IgD-negative memory B cell (primary cell): Measurements from ENCODE around the gene LPO. TPM values are rescaled to one million over a fixed set of nuclear protein-coding genes. Genes with fewer than 3 reads are reported as not detected.

ENCODE experiments used
- H3K27ac Mint-ChIP-seq, 3 donors: one replicate each; pipeline ENCODE4 v1.8.0; 2020 to 2022; ENCODE audit warnings: mild to moderate bottlenecking in 3 of 3, mixed read lengths in 3 of 3, moderate library complexity in 1 of 3
- H3K27me3 Mint-ChIP-seq: one replicate; pipeline ENCODE4 v1.8.0; 2021; ENCODE audit warnings: mixed read lengths
- H3K36me3 Mint-ChIP-seq: one replicate; pipeline ENCODE4 v1.8.0; 2020; ENCODE audit warnings: mild to moderate bottlenecking, mixed read lengths
- H3K4me1 Mint-ChIP-seq, 3 donors: one replicate each; pipeline ENCODE4 v1.8.0; 2020 to 2022; ENCODE audit warnings: mixed read lengths in 3 of 3, mild to moderate bottlenecking in 1 of 3
- H3K4me3 Mint-ChIP-seq, 4 donors: one replicate each; pipeline ENCODE4 v1.8.0; 2020 to 2022; ENCODE audit warnings: mild to moderate bottlenecking in 4 of 4, mixed read lengths in 4 of 4, moderate library complexity in 3 of 4
- H3K9me3 Mint-ChIP-seq, 3 donors: one replicate each; pipeline ENCODE4 v1.8.0; 2020 to 2021; ENCODE audit warnings: mixed read lengths in 3 of 3, mild to moderate bottlenecking in 1 of 3
- polyA plus RNA-seq: library from polyadenylated mRNA; unstranded; fragments of 300-500 nt; fragmentation: Illumina TruSeq; gene quantifications from one replicate; pipeline ENCODE4 v1.2.3, GENCODE V29; 2021

The LPO gene
- polyA plus RNA-seq, 1 donor from 2014 or later: not detected

- Mint-ChIP-seq H3K27me3 (peaks cover 15% of the 10 kb centered on the region), H3K27ac (no peak overlapping the region), H3K36me3 (peaks cover 2% of the 10 kb centered on the region)
Observed at GRCh38 chr17:58273453-58274104, 35.2 kb downstream of the LPO start.

GRCh38 chr17:58275417-58275816 is 37.0 kb downstream of the LPO start:
- peaks cover 19% of the 10 kb centered on the region for H3K27me3 Mint-ChIP-seq
- peaks cover 0 to 4% (median 0%) of the 10 kb centered on the region in 3 donors for H3K4me1 Mint-ChIP-seq
- no peak overlapping the region for H3K27ac Mint-ChIP-seq
- H3K4me3 Mint-ChIP-seq: no peak overlapping the region
- H3K36me3 Mint-ChIP-seq: peaks cover 2% of the 10 kb centered on the region
- no peaks in the 10 kb centered on the region for H3K9me3 Mint-ChIP-seq

More at GRCh38 chr17:58273453-58274104, 35.2 kb downstream of the LPO start:
- peaks cover 0 to 4% (median 0%) of the 10 kb centered on the region in 3 donors for H3K4me1 Mint-ChIP-seq
- H3K9me3 Mint-ChIP-seq: no peaks in the 10 kb centered on the region
- H3K4me3 Mint-ChIP-seq: no peak overlapping the region

GRCh38 chr17:58276423-58276822 is 38.0 kb downstream of the LPO start:
- Mint-ChIP-seq H3K36me3 (peaks cover 2% of the 10 kb centered on the region), H3K4me1 (peaks cover 0 to 4% (median 0%) of the 10 kb centered on the region in 3 donors), H3K9me3 (no peaks in the 10 kb centered on the region), H3K27ac (no peak overlapping the region), H3K4me3 (no peak overlapping the region), H3K27me3 (peaks cover 22% of the 10 kb centered on the region)

- Mint-ChIP-seq H3K36me3 (peaks cover 2% of the 10 kb centered on the region), H3K27ac (no peak overlapping the region), H3K9me3 (no peaks in the 10 kb centered on the region), H3K4me3 (no peak overlapping the region), H3K27me3 (peaks cover 22% of the 10 kb centered on the region), H3K4me1 (peaks cover 0 to 3% (median 0%) of the 10 kb centered on the region in 3 donors)
Observed at GRCh38 chr17:58277107-58277801, 38.9 kb downstream of the LPO start.

- H3K4me1 Mint-ChIP-seq: peaks cover 0 to 1% (median 0%) of the 10 kb centered on the region in 3 donors
- no peak overlapping the region for H3K4me3 Mint-ChIP-seq
- no peak overlapping the region for H3K27ac Mint-ChIP-seq
- H3K9me3 Mint-ChIP-seq: no peaks in the 10 kb centered on the region
- no peaks in the 10 kb centered on the region for H3K36me3 Mint-ChIP-seq
- H3K27me3 Mint-ChIP-seq: peaks cover 22% of the 10 kb centered on the region
Observed at GRCh38 chr17:58277802-58278595, 39.6 kb downstream of the LPO start.

GRCh38 chr17:58278661-58279015 is 40.3 kb downstream of the LPO start:
- no peak overlapping the region for H3K27ac Mint-ChIP-seq
- H3K36me3 Mint-ChIP-seq: no peaks in the 10 kb centered on the region
- no peaks in the 10 kb centered on the region for H3K9me3 Mint-ChIP-seq
- H3K4me1 Mint-ChIP-seq: peaks cover 0 to 1% (median 0%) of the 10 kb centered on the region in 3 donors
- no peak overlapping the region for H3K4me3 Mint-ChIP-seq
- peaks cover 24% of the 10 kb centered on the region for H3K27me3 Mint-ChIP-seq

- no peak overlapping the region for H3K27ac Mint-ChIP-seq
- no peaks in the 10 kb centered on the region for H3K4me1 Mint-ChIP-seq
- H3K4me3 Mint-ChIP-seq: no peak overlapping the region
- no peaks in the 10 kb centered on the region for H3K9me3 Mint-ChIP-seq
- H3K36me3 Mint-ChIP-seq: no peaks in the 10 kb centered on the region
- peaks cover 22% of the 10 kb centered on the region for H3K27me3 Mint-ChIP-seq
Observed at GRCh38 chr17:58279016-58279711, 40.8 kb downstream of the LPO start.

- no peak overlapping the region for H3K4me3 Mint-ChIP-seq
- peak overlapping the region in 1 of 3 donors; percentile 31 for H3K27ac Mint-ChIP-seq
- H3K36me3 Mint-ChIP-seq: no peaks in the 10 kb centered on the region
- no peaks in the 10 kb centered on the region for H3K4me1 Mint-ChIP-seq
- no peaks in the 10 kb centered on the region for H3K9me3 Mint-ChIP-seq
- peaks cover 22% of the 10 kb centered on the region for H3K27me3 Mint-ChIP-seq
Observed at GRCh38 chr17:58279736-58280479, 41.5 kb downstream of the LPO start.

- Mint-ChIP-seq H3K4me1 (no peaks in the 10 kb centered on the region), H3K4me3 (no peak within 1 kb of the TSS)
Observed at GRCh38 chr17:58280480-58281217, 42.3 kb downstream of the LPO start, which contains the start of gene MPO. MPO (minus strand) TSS chr17:58280935; CDS start chr17:58280758, 177 bp downstream.

GRCh38 chr17:58281511-58282011 is 43.2 kb downstream of the LPO start:
- H3K27ac Mint-ChIP-seq: no peak overlapping the region
- no peaks in the 10 kb centered on the region for H3K36me3 Mint-ChIP-seq
- no peaks in the 10 kb centered on the region for H3K9me3 Mint-ChIP-seq
- peaks cover 24% of the 10 kb centered on the region for H3K27me3 Mint-ChIP-seq
- no peak overlapping the region for H3K4me3 Mint-ChIP-seq
- no peaks in the 10 kb centered on the region for H3K4me1 Mint-ChIP-seq

More at GRCh38 chr17:58280480-58281217, 42.3 kb downstream of the LPO start, which contains the start of gene MPO:
- no peaks in the 10 kb centered on the region for H3K36me3 Mint-ChIP-seq
- no peaks in the 10 kb centered on the region for H3K9me3 Mint-ChIP-seq
- H3K27me3 Mint-ChIP-seq: peaks cover 24% of the 10 kb centered on the region
- peak within 1 kb of the TSS in 1 of 3 donors; percentile 31 for H3K27ac Mint-ChIP-seq

- no peaks in the 10 kb centered on the region for H3K9me3 Mint-ChIP-seq
- H3K27me3 Mint-ChIP-seq: peaks cover 24% of the 10 kb centered on the region
- H3K4me1 Mint-ChIP-seq: no peaks in the 10 kb centered on the region
- H3K27ac Mint-ChIP-seq: no peak overlapping the region
- H3K36me3 Mint-ChIP-seq: no peaks in the 10 kb centered on the region
- no peak overlapping the region for H3K4me3 Mint-ChIP-seq
Observed at GRCh38 chr17:58282442-58282841, 44.1 kb downstream of the LPO start.

- H3K4me1 Mint-ChIP-seq: peaks cover 0 to 3% (median 0%) of the 10 kb centered on the region in 3 donors
- H3K4me3 Mint-ChIP-seq: no peak overlapping the region
- no peaks in the 10 kb centered on the region for H3K9me3 Mint-ChIP-seq
- peaks cover 22% of the 10 kb centered on the region for H3K27me3 Mint-ChIP-seq
- H3K27ac Mint-ChIP-seq: no peak overlapping the region
- no peaks in the 10 kb centered on the region for H3K36me3 Mint-ChIP-seq
Observed at GRCh38 chr17:58283674-58284612, 45.6 kb downstream of the LPO start.
